Esophagus muscularis mucosa (tissue), 4 donors: ENCODE data around the gene IFI27L1. TPM values are rescaled to one million over a fixed set of nuclear protein-coding genes. Genes with fewer than 3 reads are reported as not detected.

Source experiments
- DNase-seq: peaks from one replicate; pipeline ENCODE4 v3.0.0-alpha.2; 2017; ENCODE audit errors: extremely low spot score
- H3K27ac ChIP-seq, 4 donors: fragments of 200-600 bp; sonication (generic); replicated peaks in 1 of 4; 1 replicate in 3 of 4; 2 replicates in 1 of 4; pipeline ENCODE4 v1.5.1; 2016 to 2019; ENCODE audit warnings: mild to moderate bottlenecking in 1 of 4
- H3K27me3 ChIP-seq, 4 donors: fragments of 200-600 bp; sonication (generic); one replicate each; pipeline versions ENCODE4 v1.5.1 to v1.6.0; 2016 to 2019
- H3K36me3 ChIP-seq, 4 donors: fragments of 200-600 bp; sonication (generic); one replicate each; pipeline ENCODE4 v1.5.1; 2016 to 2019
- H3K4me1 ChIP-seq, 4 donors: fragments of 200-600 bp; sonication (generic); one replicate each; pipeline ENCODE4 v1.5.1; 2016 to 2019
- H3K4me3 ChIP-seq, 4 donors: fragments of 200-600 bp; sonication (generic); 1 replicate in 2 of 4; 2 replicates in 2 of 4; pipeline ENCODE4 v1.5.1; 2016 to 2019; ENCODE audit warnings: mild to moderate bottlenecking in 4 of 4, moderate library complexity in 1 of 4
- H3K9me3 ChIP-seq, 4 donors: fragments of 200-600 bp; sonication (generic); 1 replicate in 3 of 4; 2 replicates in 1 of 4; pipeline ENCODE4 v1.5.1; 2016 to 2019
- CTCF ChIP-seq, 3 experiments: fragments of 200-600 bp in 2 of 3; fragments of 450-650 bp in 1 of 3; sonication (generic) in 2 of 3; IDR thresholded peaks; one replicate each; pipeline ENCODE4 v1.5.1; 2017 to 2019; ENCODE audit warnings: antibody characterized with exemption in 3 of 3, mild to moderate bottlenecking in 2 of 3, moderate library complexity in 1 of 3
- EP300 ChIP-seq: sonication (generic); formaldehyde crosslinking; IDR thresholded peaks from one replicate; pipeline ENCODE4 v1.6.1; 2017; ENCODE audit warnings: antibody characterized with exemption
- POLR2A ChIP-seq: fragments of 450-650 bp; IDR thresholded peaks from one replicate; pipeline ENCODE4 v1.6.1; 2017; ENCODE audit warnings: antibody characterized with exemption, moderate library complexity, mild to moderate bottlenecking, low read depth
- POLR2AphosphoS5 ChIP-seq, 2 donors: sonication (generic); formaldehyde crosslinking; IDR thresholded peaks; one replicate each; pipeline ENCODE4 v1.6.1; 2017; ENCODE audit warnings: antibody characterized with exemption in 2 of 2
- WGBS: methylation state at CpG from one replicate; pipeline ENCODE4 v1.1.5; 2018; 5-methylcytosine and 5-hydroxymethylcytosine counted together
- intact Hi-C: fragments of 100-400 bp; cut with DNase I; formaldehyde crosslinking; loops from one replicate; pipeline ENCODE4 v1.15.1; 2023
- total RNA-seq, 4 donors: library from RNA; depleted of rRNA; stranded (reverse); fragments of >200 nt; gene quantifications; one replicate each; pipeline versions ENCODE4 v1.1.0 to v1.2.1, GENCODE V29; 2016

IFI27L1 gene
- total RNA-seq, 4 donors from 2014 or later: 5.8 to 12.9 (median 6.4) TPM

- Histone ChIP-seq H3K9me3 (peaks cover 0 to 23% (median 19%) of the 10 kb centered on the region in 4 donors), H3K27ac (no peak overlapping the region), H3K4me1 (no peaks in the 10 kb centered on the region), H3K4me3 (no peak overlapping the region), H3K27me3 (no peaks in the 10 kb centered on the region), H3K36me3 (peaks cover 0 to 6% (median 3%) of the 10 kb centered on the region in 4 donors)
- 95% methylated on average over 3 of the region's 3 CpGs for WGBS
- no peak for TF ChIP-seq POLR2AphosphoS5 (IDR thresholded peaks at IDR 0.05)
- TF ChIP-seq POLR2A: no peak
- no peak for TF ChIP-seq CTCF (IDR thresholded peaks at IDR 0.05)
- TF ChIP-seq EP300: no peak
- DNase-seq: no peak
- intact Hi-C loops: no loop called here
Measured at GRCh38 chr14:94122438-94122837, 41.3 kb downstream of the IFI27L1 start.

GRCh38 chr14:94123296-94123695, 42.2 kb downstream of the IFI27L1 start:
- no peak for DNase-seq
- 94% methylated on average over 9 of the region's 9 CpGs for WGBS
- TF ChIP-seq POLR2AphosphoS5 (IDR thresholded peaks at IDR 0.05): no peak
- TF ChIP-seq POLR2A: no peak
- TF ChIP-seq CTCF (IDR thresholded peaks at IDR 0.05): no peak
- TF ChIP-seq EP300: no peak

GRCh38 chr14:94123868-94124267, 42.8 kb downstream of the IFI27L1 start:
- H3K27me3 ChIP-seq: no peaks in the 10 kb centered on the region
- intact Hi-C loops: no loop called here
- peaks cover 0 to 8% (median 6%) of the 10 kb centered on the region in 4 donors for H3K4me1 ChIP-seq
- H3K4me3 ChIP-seq: no peak overlapping the region
- TF ChIP-seq EP300 (no peak), POLR2AphosphoS5 (IDR thresholded peaks at IDR 0.05) (no peak), CTCF (IDR thresholded peaks at IDR 0.05) (no peak), POLR2A (no peak)
- no peak overlapping the region for H3K27ac ChIP-seq
- WGBS: 95% methylated on average over 1 of the region's 1 CpG
- peaks cover 0 to 10% (median 7%) of the 10 kb centered on the region in 4 donors for H3K36me3 ChIP-seq
- H3K9me3 ChIP-seq: peaks cover 0 to 23% (median 19%) of the 10 kb centered on the region in 4 donors
- DNase-seq: no peak

More at GRCh38 chr14:94123296-94123695, 42.2 kb downstream of the IFI27L1 start:
- peaks cover 0 to 10% (median 7%) of the 10 kb centered on the region in 4 donors for H3K36me3 ChIP-seq
- H3K27ac ChIP-seq: no peak overlapping the region
- H3K27me3 ChIP-seq: no peaks in the 10 kb centered on the region
- intact Hi-C loops: no loop called here
- peaks cover 0 to 23% (median 19%) of the 10 kb centered on the region in 4 donors for H3K9me3 ChIP-seq
- H3K4me1 ChIP-seq: peaks cover 0 to 2% (median under 1%) of the 10 kb centered on the region in 4 donors
- H3K4me3 ChIP-seq: no peak overlapping the region

DNA sequence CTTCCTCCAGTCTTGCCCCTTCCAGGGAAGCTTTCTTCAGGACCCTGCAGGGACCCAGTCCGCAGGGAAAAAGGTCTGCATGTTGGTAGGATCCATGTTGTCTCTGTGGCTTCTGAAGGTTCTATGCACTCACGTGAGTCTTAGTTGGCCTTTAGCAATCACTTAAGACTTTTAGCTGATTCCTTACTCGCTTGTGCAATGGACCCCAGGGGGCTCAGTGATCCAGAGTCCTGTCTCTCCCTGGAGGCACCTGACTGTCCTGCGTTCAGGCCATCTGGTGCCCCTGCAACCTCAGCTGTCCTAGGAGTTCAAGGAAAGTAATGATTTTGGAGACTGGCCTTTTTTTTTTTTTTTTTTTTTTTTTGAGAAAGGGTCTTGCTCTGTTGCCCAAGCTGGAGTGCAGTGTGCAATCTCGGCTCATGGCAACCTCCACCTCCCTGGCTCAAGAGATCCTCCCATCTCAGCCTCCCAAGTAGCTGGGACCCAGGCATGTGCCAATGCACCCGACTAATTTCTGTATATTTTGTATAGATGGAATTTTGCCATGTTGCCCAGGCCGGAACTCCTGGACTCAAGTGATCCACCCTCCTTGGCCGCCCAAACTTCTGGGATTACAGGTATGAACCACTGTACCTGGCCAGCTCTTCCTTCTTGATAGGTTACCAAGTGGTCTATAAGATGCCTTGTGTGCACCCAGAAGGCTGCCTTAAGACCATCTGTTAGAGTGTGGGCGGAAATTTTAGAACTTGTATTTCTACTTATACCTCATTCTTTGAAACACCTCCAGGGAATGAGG, 43.7 kb downstream of the IFI27L1 start:
- H3K4me3 ChIP-seq: no peak overlapping the region
- H3K36me3 ChIP-seq: peaks cover 0 to 10% (median 7%) of the 10 kb centered on the region in 4 donors
- H3K27me3 ChIP-seq: no peaks in the 10 kb centered on the region
- intact Hi-C loops: loop anchor here (5.0 kb wide), 1 partner anchor 42 kb away; the partner anchor contains the start of genes DDX24 and IFI27L1
- 91% methylated on average over 9 of the region's 9 CpGs for WGBS
- TF ChIP-seq POLR2AphosphoS5 (IDR thresholded peaks at IDR 0.05) (no peak), POLR2A (no peak)
- H3K9me3 ChIP-seq: peaks cover 0 to 15% (median 12%) of the 10 kb centered on the region in 4 donors
- H3K27ac ChIP-seq: no peak overlapping the region
- DNase-seq: peak; percentile 89
- H3K4me1 ChIP-seq: peaks cover 0 to 14% (median 13%) of the 10 kb centered on the region in 4 donors

- 94% methylated on average over 5 of the region's 6 CpGs for WGBS
- Histone ChIP-seq H3K36me3 (peaks cover 0 to 10% (median 7%) of the 10 kb centered on the region in 4 donors), H3K9me3 (peaks cover 0 to 5% (median 3%) of the 10 kb centered on the region in 4 donors), H3K27ac (no peak overlapping the region), H3K27me3 (no peaks in the 10 kb centered on the region), H3K4me3 (no peak overlapping the region), H3K4me1 (peaks cover 5 to 22% (median 21%) of the 10 kb centered on the region in 4 donors)
- peak; percentile 89 for DNase-seq
- no peak for TF ChIP-seq POLR2A
- no peak for TF ChIP-seq CTCF (IDR thresholded peaks at IDR 0.05)
- TF ChIP-seq POLR2AphosphoS5 (IDR thresholded peaks at IDR 0.05): no peak
- no peak for TF ChIP-seq EP300
- intact Hi-C loops: loop anchor here (5.0 kb wide), 1 partner anchor 44 kb away; the partner anchor contains the start of genes DDX24 and IFI27L1
Measured at GRCh38 chr14:94125659-94126418, 44.7 kb downstream of the IFI27L1 start.
